Mucosa of rectum (tissue), 2 donors: Measurements from ENCODE around the gene SLC2A13.

Experiments
- H3K27ac ChIP-seq, 2 donors: one replicate each; pipeline ENCODE4 v1.7.0; 2013; ENCODE audit warnings: inconsistent platforms in 2 of 2, low read depth in 2 of 2, low read length in 2 of 2
- H3K27me3 ChIP-seq, 2 donors: one replicate each; pipeline ENCODE4 v1.7.0; 2013; ENCODE audit warnings: low read length in 2 of 2; ENCODE audit not compliant: control insufficient read depth in 2 of 2, insufficient read depth in 2 of 2
- H3K36me3 ChIP-seq, 2 donors: one replicate each; pipeline ENCODE4 v1.7.0; 2013; ENCODE audit warnings: low read length in 2 of 2; ENCODE audit not compliant: control insufficient read depth in 2 of 2, insufficient read depth in 2 of 2
- H3K4me1 ChIP-seq, 2 donors: one replicate each; pipeline ENCODE4 v1.7.0; 2013; ENCODE audit warnings: low read length in 2 of 2, mild to moderate bottlenecking in 1 of 2; ENCODE audit not compliant: control insufficient read depth in 2 of 2, insufficient read depth in 2 of 2
- H3K4me3 ChIP-seq, 2 donors: one replicate each; pipeline ENCODE4 v1.7.0; 2013; ENCODE audit warnings: low read length in 2 of 2
- H3K9ac ChIP-seq, 2 donors: one replicate each; pipeline ENCODE4 v1.7.0; 2013; ENCODE audit warnings: low read length in 2 of 2, low read depth in 1 of 2, mild to moderate bottlenecking in 1 of 2
- H3K9me3 ChIP-seq, 2 donors: one replicate each; pipeline ENCODE4 v1.7.0; 2013; ENCODE audit warnings: low read length in 2 of 2; ENCODE audit not compliant: control insufficient read depth in 2 of 2
- donor health status: healthy.
- donor health status: Normal muscosa, but diverticular disease.

Gene SLC2A13

DNA sequence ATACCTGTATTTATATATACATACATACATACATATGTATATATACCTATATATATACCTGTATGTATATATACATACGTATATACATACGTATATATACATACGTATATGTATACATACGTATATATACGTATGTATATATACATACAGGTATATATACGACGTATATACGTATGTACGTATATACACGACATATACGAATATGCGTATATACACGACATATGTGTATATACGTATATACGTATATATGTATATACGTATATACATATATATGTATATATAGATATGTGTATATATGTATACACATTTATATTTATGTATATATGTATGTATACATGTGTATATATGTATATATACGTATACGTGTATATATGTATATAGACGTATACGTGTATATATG is 393.5 kb downstream of the SLC2A13 start:
- H3K27ac ChIP-seq = no peak overlapping the region
- H3K9ac ChIP-seq = no peak overlapping the region
- no peak overlapping the region for H3K4me3 ChIP-seq
- H3K9me3 ChIP-seq = peaks cover 0 to 3% of the 10 kb centered on the region in 2 donors
- no peaks in the 10 kb centered on the region for H3K27me3 ChIP-seq
- H3K36me3 ChIP-seq = no peaks in the 10 kb centered on the region
- H3K4me1 ChIP-seq = no peaks in the 10 kb centered on the region
